HG03103 (cell line): ENCODE data around the gene CTAGE15.
"Not testable (repeated sequence)": the region's sequence is repeated elsewhere in the genome, so short reads cannot be mapped to it uniquely, and the experiment has no call there.

ENCODE experiments used
- ATAC-seq: cut with Tn5 transposase; IDR thresholded peaks from one replicate; pipeline ENCODE4 v1.9.1; 2021; ENCODE audit warnings: low read depth; ENCODE audit not compliant: unreplicated experiment

Gene CTAGE15

DNA sequence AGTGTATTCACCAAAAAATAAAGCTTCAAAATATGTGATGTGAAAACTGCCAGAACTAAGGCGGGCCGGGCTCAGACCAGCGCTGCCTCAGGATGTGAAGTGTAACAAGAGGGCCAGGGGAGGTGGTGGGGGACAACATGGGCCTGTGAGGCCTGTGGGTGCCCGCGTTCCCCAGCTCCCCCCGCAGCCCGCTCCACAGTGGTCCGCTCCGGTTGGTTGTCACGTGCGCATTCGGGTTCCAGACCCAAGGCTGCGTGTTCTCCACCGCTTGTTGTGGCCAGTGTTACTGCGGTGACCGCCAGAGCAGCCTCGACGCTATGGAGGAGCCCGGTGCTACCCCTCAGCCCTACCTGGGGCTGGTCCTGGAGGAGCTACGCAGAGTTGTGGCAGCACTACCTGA, at the start of gene CTAGE15:
Gene CTAGE15, plus strand, starts transcription at position 301 of the 400 bp plus-strand sequence. Its CDS starts 17 bp downstream, at position 318.
- ATAC-seq: not testable (repeated sequence)

DNA sequence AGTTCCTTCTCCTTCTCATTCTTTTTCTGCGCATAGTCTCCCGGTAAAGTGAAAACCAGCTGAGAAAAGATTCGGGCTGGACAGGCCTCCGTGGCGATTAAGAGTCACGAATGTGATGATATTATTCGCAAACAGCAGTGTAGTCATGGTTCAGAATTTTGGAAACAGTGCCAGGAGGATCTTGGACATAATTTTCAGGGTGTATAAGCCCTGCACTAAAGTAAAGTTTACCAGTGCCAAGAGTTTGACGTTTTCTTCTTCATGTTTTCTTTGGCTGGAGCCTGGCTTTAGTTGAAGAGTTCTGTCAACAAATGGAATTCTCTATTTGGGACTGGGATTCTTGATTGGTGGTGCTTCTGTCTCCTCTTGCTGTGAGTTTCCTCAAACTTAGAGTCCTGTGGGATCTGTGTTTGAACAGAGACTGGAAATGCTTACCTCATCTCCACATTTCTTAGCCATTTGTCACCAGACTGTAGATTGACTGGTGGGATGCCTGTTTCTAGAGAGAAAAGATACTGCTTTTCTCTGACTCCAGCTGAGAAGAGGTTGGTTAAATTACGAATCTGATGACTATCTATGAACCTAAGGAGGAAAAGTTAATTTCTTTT, 49.2 kb upstream of the CTAGE15 start:
- not testable (repeated sequence) for ATAC-seq

GRCh38 chr7:143531169-143531926, 40.3 kb upstream of the CTAGE15 start:
- not testable (repeated sequence) for ATAC-seq

DNA sequence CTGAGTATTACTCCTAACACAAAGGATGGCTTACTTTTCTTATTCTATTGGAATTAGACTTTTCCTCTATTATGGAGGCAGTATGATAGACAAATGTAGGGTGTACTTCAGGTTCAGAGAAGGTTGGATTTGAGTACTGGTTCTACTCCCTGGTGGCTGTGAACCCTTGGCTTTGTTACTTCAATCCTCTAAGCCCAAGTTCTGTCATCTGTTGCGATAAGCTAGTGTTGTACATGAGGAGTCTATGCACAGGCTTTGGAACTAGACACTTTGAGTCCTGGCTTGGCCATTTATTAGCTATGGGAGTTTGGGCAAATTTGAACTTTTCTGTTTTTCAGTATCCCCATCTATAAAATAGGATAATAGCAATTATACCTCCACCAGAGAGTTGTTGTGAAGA, 39.7 kb upstream of the CTAGE15 start:
- ATAC-seq: not testable (repeated sequence)

- not testable (repeated sequence) for ATAC-seq
These were observed 38.3 kb upstream of the CTAGE15 start for GRCh38 chr7:143533213-143533839.

DNA sequence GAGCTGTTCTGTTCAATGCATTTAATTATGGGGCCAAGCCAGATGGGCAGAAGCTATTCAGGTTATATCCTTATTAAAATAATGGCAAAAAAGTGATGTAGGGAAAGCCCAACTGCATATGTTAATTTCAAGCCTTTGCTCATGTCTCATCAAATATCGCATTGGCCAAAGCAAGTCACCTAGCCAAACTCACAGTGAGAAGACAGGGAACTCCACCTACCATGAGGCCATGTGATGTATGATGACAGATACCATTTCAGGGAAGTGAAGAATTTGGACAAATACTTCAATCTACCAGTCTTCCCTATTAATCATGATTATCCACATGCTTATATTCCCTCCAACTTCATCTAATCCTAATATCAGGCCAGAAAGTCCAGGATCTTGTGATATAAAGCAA, 35.2 kb upstream of the CTAGE15 start:
- ATAC-seq: not testable (repeated sequence)

GRCh38 chr7:143543288-143544038, 28.1 kb upstream of the CTAGE15 start:
- ATAC-seq: not testable (repeated sequence)

DNA sequence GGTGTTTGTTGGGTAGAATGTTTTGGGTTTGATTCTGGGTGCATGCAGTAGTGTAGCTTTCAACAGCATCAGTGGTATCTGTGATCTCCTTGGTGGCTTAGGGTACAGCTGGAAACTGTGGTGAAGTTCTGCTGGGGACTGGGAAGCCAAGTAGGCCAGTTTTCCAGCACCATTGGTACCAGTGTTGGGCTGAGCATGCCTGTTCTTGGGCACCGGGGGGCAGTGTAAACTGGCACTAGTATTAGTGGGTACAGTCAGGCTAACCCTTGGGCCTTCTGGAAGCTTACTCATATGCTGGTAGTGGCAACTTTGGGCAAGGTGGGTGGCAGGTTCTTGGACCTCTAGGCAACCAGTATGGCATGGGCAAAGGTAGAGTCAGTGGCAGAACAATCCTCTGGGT, 15.6 kb upstream of the CTAGE15 start:
- not testable (repeated sequence) for ATAC-seq

DNA sequence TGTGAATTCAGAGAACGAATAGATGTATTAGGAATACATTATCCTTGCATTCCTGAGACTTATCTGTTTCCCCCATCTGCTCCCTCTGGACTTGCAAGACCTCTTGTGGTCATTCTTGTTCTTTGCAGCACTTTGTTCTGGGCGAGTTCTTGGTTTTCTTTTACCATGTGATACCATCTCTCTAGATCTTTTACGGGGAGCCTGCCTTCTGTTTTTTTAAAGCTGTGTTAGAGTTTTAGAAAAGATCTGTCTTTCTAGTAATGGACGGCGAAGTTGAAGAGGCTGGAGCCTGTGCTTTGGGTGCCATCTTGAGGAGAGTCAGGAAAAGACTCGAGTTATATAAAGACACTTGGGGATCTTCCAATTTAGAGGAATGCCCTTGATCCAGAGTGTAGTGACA, 8.3 kb upstream of the CTAGE15 start:
- peak; percentile 56 for ATAC-seq

DNA sequence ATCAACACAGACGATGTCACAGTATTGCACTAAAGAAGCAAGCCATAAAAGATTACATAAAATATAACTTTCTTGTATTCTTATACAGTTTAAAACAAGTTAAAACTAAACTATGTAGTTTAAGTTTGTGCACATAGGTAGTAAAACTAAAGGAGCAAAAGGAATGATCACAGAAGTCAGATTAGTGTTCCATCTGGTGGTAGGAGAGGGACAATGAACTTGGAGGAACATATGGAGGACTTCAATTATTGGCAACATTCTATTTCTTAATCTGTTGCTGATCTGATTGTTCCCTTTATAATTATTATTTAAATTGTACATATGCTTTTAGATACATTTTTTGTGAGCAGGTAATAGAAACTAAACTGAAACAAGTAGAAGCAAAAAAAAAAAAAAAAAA, 5.6 kb upstream of the CTAGE15 start:
- not testable (repeated sequence) for ATAC-seq

GRCh38 chr7:143588183-143588582, 16.6 kb downstream of the CTAGE15 start:
- not testable (repeated sequence) for ATAC-seq

DNA sequence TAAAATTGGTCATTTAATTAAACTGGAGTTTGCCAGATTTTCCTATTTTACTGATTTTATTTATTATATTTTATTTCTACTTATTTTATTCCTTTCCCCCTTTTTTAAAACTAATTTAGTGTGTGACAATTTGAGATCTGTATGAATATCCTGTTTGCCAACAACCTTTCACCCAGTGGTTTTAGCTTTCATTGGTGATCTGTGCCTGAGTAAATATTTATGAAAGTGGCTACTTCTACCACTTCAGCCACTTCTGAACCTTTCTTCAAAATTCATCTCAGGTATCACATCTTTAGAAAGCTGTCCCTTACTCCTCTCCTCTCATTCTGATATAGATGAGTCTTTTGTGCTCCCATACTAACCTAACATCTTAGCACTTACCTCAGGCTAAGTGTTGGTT, 18.3 kb downstream of the CTAGE15 start:
- ATAC-seq: not testable (repeated sequence)

DNA sequence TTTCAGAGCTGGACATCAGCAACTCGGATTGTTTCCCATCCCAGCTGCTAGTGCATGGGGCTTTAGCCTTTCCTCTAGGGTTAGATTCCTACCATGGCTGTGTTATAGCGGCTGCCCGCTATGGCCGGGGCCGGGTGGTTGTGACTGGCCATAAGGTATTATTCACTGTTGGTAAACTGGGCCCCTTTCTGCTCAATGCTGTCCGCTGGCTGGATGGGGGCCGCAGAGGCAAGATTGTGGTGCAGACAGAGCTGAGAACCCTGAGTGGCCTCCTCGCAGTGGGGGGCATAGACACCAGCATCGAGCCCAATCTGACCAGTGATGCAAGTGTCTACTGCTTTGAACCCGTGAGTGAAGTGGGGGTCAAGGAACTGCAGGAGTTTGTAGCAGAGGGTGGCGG, 26.5 kb downstream of the CTAGE15 start:
- ATAC-seq: not testable (repeated sequence)

- ATAC-seq: not testable (repeated sequence)
These were observed 31.9 kb downstream of the CTAGE15 start for GRCh38 chr7:143603549-143603948.

GRCh38 chr7:143606088-143606487, 34.5 kb downstream of the CTAGE15 start:
- ATAC-seq: not testable (repeated sequence)

- ATAC-seq: not testable (repeated sequence)
These were observed 43.9 kb downstream of the CTAGE15 start for GRCh38 chr7:143615545-143615944.

DNA sequence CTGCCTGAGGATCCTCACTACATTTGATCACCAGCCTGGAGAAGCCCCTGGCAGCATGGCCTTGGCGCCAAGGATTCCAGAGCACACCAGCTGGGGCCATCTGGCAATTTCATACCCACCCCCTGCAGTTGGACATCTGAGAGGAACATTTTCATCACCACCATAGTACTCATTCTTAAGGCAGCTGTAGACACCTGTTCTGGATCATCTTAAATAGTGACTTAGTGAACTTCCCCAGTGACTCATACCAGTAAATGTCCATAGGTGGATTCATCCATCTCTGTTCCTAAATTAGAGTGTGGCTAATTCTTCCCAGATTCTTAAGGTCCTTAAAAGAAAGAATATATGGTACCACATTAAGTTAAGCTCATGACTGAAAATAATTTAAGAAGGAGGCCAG, 45.6 kb downstream of the CTAGE15 start:
- ATAC-seq: not testable (repeated sequence)

DNA sequence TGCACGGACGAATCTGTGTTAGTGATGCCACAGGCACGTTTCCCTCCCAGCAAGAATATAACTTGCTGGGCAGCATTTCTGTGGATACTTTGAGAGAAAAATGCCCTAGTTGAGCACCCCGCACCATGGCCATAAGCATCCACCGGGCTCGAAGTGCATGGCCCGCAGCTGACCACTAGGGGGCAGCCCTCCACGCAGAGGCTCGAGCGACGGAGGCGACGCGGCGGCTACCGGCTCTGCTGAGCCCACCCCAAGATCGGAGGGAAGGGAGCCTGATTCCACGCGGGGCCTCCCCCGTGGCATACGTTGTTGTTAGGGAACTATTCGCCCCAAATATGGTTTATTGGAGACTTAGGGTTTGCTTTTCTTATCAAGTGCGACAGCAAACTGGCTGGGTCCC, 48.5 kb downstream of the CTAGE15 start:
- ATAC-seq: peak; percentile 24

GRCh38 chr7:143620646-143621045, 49.0 kb downstream of the CTAGE15 start, which contains the start of gene TCAF2:
TCAF2 (plus strand) TSS chr7:143620974.
- peak; percentile 75 for ATAC-seq

DNA sequence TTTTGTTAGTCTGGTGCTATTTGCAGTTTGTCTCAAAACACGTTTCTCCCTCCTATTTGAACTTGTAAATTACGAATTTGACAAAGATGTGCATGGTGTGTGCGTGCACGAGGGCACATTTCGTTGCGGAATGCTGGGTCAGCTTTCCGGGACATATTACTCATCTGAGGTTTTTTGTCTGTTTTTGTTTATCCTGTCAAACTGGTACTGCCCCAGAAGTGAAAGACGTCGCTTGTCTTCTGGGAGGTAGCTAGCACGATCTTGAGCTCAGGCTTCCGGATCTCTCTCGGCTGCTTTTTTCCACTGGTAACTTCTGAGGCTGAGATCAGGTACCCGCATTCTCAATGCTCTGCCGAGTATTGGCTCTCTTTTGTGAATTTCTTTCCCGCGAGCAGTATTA, 49.6 kb downstream of the CTAGE15 start:
- ATAC-seq: peak; percentile 31

- ATAC-seq: peak; percentile 21
These were observed 50.5 kb downstream of the CTAGE15 start for GRCh38 chr7:143622130-143622529.
